ENCODE results near the gene MADD.

MADD gene

GRCh38 chr11:47338396-47339241 is 68.7 kb downstream of the MADD start:
- no peak for DNase-seq (ENCODE audit: low read depth)

GRCh38 chr11:47340010-47340409 is 70.1 kb downstream of the MADD start:
- DNase-seq (ENCODE audit: low read depth), result no peak

- DNase-seq (ENCODE audit: low read depth), result no peak
These were observed 71.2 kb downstream of the MADD start for GRCh38 chr11:47340980-47341775.

- DNase-seq (ENCODE audit: low read depth), result no peak
These were observed 72.3 kb downstream of the MADD start for GRCh38 chr11:47342036-47342803.

- DNase-seq (ENCODE audit: low read depth), result no peak
These were observed 72.9 kb downstream of the MADD start for GRCh38 chr11:47342854-47343253.

GRCh38 chr11:47345890-47346563 is 76.1 kb downstream of the MADD start:
- DNase-seq (ENCODE audit: low read depth), result no peak

GRCh38 chr11:47347137-47347536 is 77.2 kb downstream of the MADD start:
- DNase-seq (ENCODE audit: low read depth), result no peak

- no peak for DNase-seq (ENCODE audit: low read depth)
These were observed 78.3 kb downstream of the MADD start for GRCh38 chr11:47348131-47348802.

- DNase-seq (ENCODE audit: low read depth), result no peak
These were observed 78.9 kb downstream of the MADD start for GRCh38 chr11:47348859-47349258.

- no peak for DNase-seq (ENCODE audit: low read depth)
These were observed 79.7 kb downstream of the MADD start for GRCh38 chr11:47349521-47350095.

GRCh38 chr11:47350315-47350714 is 80.4 kb downstream of the MADD start:
- no peak for DNase-seq (ENCODE audit: low read depth)

GRCh38 chr11:47351156-47352126 is 81.5 kb downstream of the MADD start:
- DNase-seq (ENCODE audit: low read depth), result no peak

GRCh38 chr11:47352556-47352955 is 82.6 kb downstream of the MADD start, which contains the start of gene MYBPC3:
MYBPC3 (minus strand) TSS chr11:47352702; CDS start chr11:47352647, 55 bp downstream.
- no peak for DNase-seq (ENCODE audit: low read depth)

- DNase-seq (ENCODE audit: low read depth), result no peak
These were observed 84.2 kb downstream of the MADD start for GRCh38 chr11:47353978-47354774.

- no peak for DNase-seq (ENCODE audit: low read depth)
These were observed 85.0 kb downstream of the MADD start for GRCh38 chr11:47354913-47355282.

- peak; percentile 85 for DNase-seq (ENCODE audit: low read depth)
These were observed 85.6 kb downstream of the MADD start for GRCh38 chr11:47355283-47356128.

- DNase-seq (ENCODE audit: low read depth), result no peak
These were observed 86.4 kb downstream of the MADD start for GRCh38 chr11:47356129-47356997.
